ENCODE measurements around the gene RFT1.

The RFT1 gene

GRCh38 chr3:53161820-53162671 is 31.8 kb upstream of the RFT1 start:
- Histone ChIP-seq H3K27ac (ENCODE audit: low read depth, low read length, severe bottlenecking) (no peak overlapping the region), H3K4me3 (ENCODE audit: extremely low read depth, insufficient read depth, low read length, poor library complexity, severe bottlenecking) (peak overlapping the region; percentile 70), H3K9me3 (ENCODE audit: control insufficient read depth, low read length) (no peaks in the 10 kb centered on the region), H3K4me1 (ENCODE audit: control insufficient read depth, insufficient read depth, low read length, poor library complexity, severe bottlenecking) (peaks cover 23% of the 10 kb centered on the region), H3K36me3 (ENCODE audit: control insufficient read depth, insufficient read depth, low read length) (no peaks in the 10 kb centered on the region)
- WGBS, 2 experiments (ENCODE audit: insufficient coverage in 2 of 2) = 3 to 10% methylated on average over 18 to 26 of the region's 49 CpGs

DNA sequence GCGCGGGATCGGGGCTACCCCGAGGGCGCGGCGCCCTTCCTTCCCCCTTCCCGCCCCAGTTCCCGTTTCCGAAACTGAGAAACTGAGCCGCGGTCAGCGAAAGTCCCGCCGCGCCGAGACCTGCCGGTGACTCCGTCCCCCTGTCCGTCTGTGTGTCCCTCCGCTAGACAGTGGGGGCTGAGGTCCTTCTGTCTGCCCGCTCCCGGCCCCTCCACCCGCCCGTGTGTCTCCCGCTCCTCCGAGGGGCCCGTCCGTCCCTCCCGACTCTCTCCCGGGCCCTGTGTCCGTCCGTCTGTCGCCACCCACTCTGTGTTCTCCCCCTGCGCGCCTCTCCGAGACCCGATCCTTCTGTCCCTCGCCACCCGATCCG is 31.2 kb upstream of the RFT1 start:
- H3K4me1 ChIP-seq (ENCODE audit: control insufficient read depth, insufficient read depth, low read length, poor library complexity, severe bottlenecking) = peaks cover 17% of the 10 kb centered on the region
- H3K4me3 ChIP-seq (ENCODE audit: extremely low read depth, insufficient read depth, low read length, poor library complexity, severe bottlenecking) = peak overlapping the region; percentile 70
- H3K9me3 ChIP-seq (ENCODE audit: control insufficient read depth, low read length) = no peaks in the 10 kb centered on the region
- WGBS, 2 experiments (ENCODE audit: insufficient coverage in 2 of 2) = 0% methylated on average over 34 to 37 of the region's 41 CpGs
- H3K27ac ChIP-seq (ENCODE audit: low read depth, low read length, severe bottlenecking) = no peak overlapping the region
- H3K36me3 ChIP-seq (ENCODE audit: control insufficient read depth, insufficient read depth, low read length) = no peaks in the 10 kb centered on the region

DNA sequence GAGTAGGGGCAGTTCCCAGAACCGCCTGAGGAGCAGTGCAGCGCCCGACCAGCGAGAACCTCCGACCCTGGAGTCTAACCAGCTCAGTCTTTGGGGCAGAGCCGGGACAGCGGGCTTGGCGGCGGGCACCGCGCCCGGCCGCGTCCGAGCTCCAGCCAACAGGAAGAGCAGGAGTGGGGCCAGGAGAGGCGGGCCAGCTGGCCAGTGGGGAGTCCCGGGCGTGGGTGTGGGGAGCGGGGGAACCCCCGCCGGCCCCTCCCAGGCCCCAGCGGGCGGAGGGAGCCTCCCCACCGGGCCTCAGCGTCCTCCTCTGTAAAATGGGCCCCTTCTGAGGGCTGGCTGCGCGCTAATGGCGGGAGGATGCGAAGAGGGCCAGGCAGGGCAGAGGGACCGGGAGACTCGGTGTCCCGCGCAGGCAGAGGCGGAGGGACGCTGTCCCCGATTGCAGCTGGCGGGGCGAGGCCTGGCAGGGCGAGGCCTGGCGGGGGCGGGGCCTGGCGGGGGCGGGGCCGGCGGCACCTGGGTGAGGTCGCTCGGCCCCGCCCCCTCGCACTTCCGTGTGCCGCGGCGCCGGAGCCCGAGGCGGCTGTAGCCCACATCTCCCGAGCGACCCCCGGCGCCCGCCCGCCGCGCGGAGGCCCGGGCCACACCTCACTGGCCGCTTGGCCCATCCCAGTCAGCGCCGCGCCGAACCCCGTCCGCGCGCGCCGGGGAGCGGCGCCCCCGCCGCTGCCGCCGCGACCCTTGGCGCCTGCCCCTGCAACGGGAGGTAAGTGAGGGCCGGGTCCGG is 30.6 kb upstream of the RFT1 start, which contains the start of gene PRKCD:
PRKCD (plus strand) TSS at position 550 of the 790 bp plus-strand sequence. CDS start 17,214 bp downstream, outside the sequence.
- Histone ChIP-seq H3K4me3 (ENCODE audit: extremely low read depth, insufficient read depth, low read length, poor library complexity, severe bottlenecking) (peak within 1 kb of the TSS; percentile 70), H3K27ac (ENCODE audit: low read depth, low read length, severe bottlenecking) (no peak within 1 kb of the TSS), H3K4me1 (ENCODE audit: control insufficient read depth, insufficient read depth, low read length, poor library complexity, severe bottlenecking) (peaks cover 15% of the 10 kb centered on the region), H3K9me3 (ENCODE audit: control insufficient read depth, low read length) (no peaks in the 10 kb centered on the region), H3K36me3 (ENCODE audit: control insufficient read depth, insufficient read depth, low read length) (no peaks in the 10 kb centered on the region)
- WGBS, 2 experiments (ENCODE audit: insufficient coverage in 2 of 2) = 1% methylated on average over 38 to 62 of the region's 88 CpGs

- peaks cover 15% of the 10 kb centered on the region for H3K4me1 ChIP-seq (ENCODE audit: control insufficient read depth, insufficient read depth, low read length, poor library complexity, severe bottlenecking)
- H3K4me3 ChIP-seq (ENCODE audit: extremely low read depth, insufficient read depth, low read length, poor library complexity, severe bottlenecking) = peak overlapping the region; percentile 70
- no peak overlapping the region for H3K27ac ChIP-seq (ENCODE audit: low read depth, low read length, severe bottlenecking)
- 41% methylated on average over 3 to 4 of the region's 4 CpGs for WGBS, 2 experiments (ENCODE audit: insufficient coverage in 2 of 2)
- H3K9me3 ChIP-seq (ENCODE audit: control insufficient read depth, low read length) = no peaks in the 10 kb centered on the region
- H3K36me3 ChIP-seq (ENCODE audit: control insufficient read depth, insufficient read depth, low read length) = no peaks in the 10 kb centered on the region
Observed at GRCh38 chr3:53160061-53160659, 29.9 kb upstream of the RFT1 start.

DNA sequence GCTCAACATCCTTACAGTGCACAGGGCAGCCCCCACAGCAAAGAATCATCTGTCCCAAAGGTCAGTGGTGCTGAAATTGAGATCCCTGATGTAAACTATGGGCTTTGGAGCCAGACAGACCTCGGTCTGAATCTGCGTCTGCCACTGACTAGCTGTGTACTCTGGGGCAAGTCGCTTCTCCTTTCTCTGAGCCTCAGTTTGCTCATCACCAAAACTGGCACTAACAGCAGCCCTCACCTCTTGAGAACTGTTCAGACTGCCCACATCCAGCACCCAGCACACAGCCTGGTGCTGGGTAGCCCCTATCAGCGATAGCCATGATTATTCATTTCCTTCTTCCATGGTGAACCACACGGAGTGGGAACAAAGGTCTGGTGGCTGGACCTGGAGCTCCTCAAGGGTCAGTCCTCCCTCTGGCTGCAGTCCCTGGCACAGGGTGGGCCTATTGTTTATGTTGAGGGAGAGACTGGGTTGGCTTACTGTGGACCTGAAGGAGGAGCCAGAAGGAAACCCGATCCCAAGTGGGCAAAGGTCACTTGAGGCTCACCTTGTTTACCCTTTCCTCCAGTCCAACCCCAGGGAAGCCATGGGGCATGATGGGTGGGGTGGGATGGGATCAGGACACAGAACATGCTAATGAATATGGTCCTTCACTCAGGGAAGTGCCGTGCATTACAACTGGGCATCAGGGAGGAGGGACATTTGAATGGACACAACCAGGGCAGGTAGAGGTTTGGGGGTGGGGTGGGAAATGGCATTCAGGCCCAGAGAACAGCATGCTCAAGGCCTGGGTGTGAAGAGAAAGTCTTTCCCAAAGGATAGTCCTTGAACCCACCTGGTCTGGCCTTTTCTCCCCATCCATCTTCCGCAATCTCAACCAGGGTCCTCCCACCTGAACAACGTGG is 29.2 kb upstream of the RFT1 start:
- 77 to 79% methylated on average over 7 of the region's 9 CpGs for WGBS, 2 experiments (ENCODE audit: insufficient coverage in 2 of 2)
- Histone ChIP-seq H3K4me3 (ENCODE audit: extremely low read depth, insufficient read depth, low read length, poor library complexity, severe bottlenecking) (no peak overlapping the region), H3K9me3 (ENCODE audit: control insufficient read depth, low read length) (no peaks in the 10 kb centered on the region), H3K36me3 (ENCODE audit: control insufficient read depth, insufficient read depth, low read length) (no peaks in the 10 kb centered on the region), H3K4me1 (ENCODE audit: control insufficient read depth, insufficient read depth, low read length, poor library complexity, severe bottlenecking) (peaks cover 15% of the 10 kb centered on the region), H3K27ac (ENCODE audit: low read depth, low read length, severe bottlenecking) (no peak overlapping the region)

DNA sequence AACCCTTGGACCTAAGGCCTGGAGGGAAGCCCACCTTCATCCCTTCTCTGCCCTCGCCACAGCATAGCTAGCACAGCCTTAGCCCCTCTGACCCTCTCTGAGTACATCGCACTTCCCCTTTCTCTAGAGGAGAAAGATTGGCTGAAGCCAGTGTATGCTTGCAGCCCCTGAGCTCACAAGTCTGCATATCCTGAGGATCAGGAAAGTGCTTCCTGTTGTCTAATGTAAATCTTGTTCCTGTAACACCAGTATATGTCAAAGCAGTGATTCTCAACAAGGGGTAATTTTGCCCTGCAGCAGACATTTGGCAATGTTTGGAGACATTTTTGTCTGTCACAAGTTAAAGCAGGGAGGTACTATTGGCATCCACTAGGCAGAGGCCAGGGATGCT is 28.5 kb upstream of the RFT1 start:
- no peaks in the 10 kb centered on the region for H3K36me3 ChIP-seq (ENCODE audit: control insufficient read depth, insufficient read depth, low read length)
- H3K4me1 ChIP-seq (ENCODE audit: control insufficient read depth, insufficient read depth, low read length, poor library complexity, severe bottlenecking) = peaks cover 13% of the 10 kb centered on the region
- 83 to 100% methylated on average over 1 to 2 of the region's 2 CpGs for WGBS, 2 experiments (ENCODE audit: insufficient coverage in 2 of 2)
- no peak overlapping the region for H3K27ac ChIP-seq (ENCODE audit: low read depth, low read length, severe bottlenecking)
- H3K9me3 ChIP-seq (ENCODE audit: control insufficient read depth, low read length) = no peaks in the 10 kb centered on the region
- H3K4me3 ChIP-seq (ENCODE audit: extremely low read depth, insufficient read depth, low read length, poor library complexity, severe bottlenecking) = no peak overlapping the region

DNA sequence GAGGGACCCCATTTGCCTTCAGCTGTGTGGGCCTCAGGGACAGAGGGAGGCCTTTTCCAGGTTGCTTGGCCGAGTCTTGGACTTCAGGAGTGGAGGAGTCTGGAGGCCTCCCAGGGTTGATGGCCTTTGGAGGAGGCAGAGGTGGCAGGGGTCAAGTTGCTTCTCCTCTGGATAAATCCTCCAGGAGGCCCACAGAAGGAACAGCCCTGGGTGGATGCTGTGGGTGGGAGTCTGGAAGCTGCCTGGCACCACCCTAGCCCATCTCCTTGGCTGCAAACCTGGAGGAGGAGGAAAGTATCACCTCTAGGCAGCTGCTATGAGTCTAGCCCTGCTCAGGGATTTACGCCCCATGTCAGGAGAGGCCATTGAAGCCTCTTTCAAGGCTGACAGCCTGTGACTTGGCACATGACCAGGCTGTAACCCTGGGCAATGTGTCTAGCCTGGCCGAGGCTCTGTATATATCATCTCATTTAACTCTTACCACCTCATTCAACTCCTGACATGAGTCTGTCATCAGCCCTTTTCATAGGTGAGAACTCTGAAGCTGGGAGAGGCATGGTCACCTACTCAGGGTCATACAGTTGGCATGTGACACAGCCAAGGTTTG is 27.8 kb upstream of the RFT1 start:
- H3K4me3 ChIP-seq (ENCODE audit: extremely low read depth, insufficient read depth, low read length, poor library complexity, severe bottlenecking) = no peak overlapping the region
- no peaks in the 10 kb centered on the region for H3K9me3 ChIP-seq (ENCODE audit: control insufficient read depth, low read length)
- no peak overlapping the region for H3K27ac ChIP-seq (ENCODE audit: low read depth, low read length, severe bottlenecking)
- WGBS, 2 experiments (ENCODE audit: insufficient coverage in 2 of 2) = 90 to 94% methylated on average over 2 to 3 of the region's 3 CpGs
- H3K36me3 ChIP-seq (ENCODE audit: control insufficient read depth, insufficient read depth, low read length) = no peaks in the 10 kb centered on the region
- peaks cover 7% of the 10 kb centered on the region for H3K4me1 ChIP-seq (ENCODE audit: control insufficient read depth, insufficient read depth, low read length, poor library complexity, severe bottlenecking)

DNA sequence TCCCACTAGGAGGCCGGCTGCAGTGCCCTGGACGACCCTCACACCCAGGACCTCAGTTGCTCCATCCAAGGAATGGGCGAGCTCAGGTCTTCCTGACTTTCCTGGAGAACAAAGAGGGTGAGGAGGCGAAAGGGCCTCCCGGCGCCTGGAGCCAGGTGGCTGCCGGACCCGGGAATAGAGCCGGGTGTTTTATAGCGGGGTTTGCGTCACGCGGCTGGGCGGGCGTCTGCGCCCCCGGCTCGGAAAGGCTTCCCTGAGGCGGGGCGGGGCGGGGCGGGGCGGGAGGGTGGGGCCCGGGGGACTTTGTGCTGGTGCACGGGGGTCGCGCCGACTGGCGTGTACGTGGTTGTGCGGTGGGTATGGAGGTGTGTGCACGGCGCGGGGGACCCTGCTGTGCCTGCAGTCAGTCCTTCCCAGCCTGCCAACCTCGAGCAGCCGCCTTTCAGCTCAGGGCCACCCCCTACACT is 26.2 kb upstream of the RFT1 start:
- WGBS, 2 experiments (ENCODE audit: insufficient coverage in 2 of 2) = 91 to 94% methylated on average over 12 to 13 of the region's 36 CpGs
- Histone ChIP-seq H3K9me3 (ENCODE audit: control insufficient read depth, low read length) (no peaks in the 10 kb centered on the region), H3K4me3 (ENCODE audit: extremely low read depth, insufficient read depth, low read length, poor library complexity, severe bottlenecking) (no peak overlapping the region)

DNA sequence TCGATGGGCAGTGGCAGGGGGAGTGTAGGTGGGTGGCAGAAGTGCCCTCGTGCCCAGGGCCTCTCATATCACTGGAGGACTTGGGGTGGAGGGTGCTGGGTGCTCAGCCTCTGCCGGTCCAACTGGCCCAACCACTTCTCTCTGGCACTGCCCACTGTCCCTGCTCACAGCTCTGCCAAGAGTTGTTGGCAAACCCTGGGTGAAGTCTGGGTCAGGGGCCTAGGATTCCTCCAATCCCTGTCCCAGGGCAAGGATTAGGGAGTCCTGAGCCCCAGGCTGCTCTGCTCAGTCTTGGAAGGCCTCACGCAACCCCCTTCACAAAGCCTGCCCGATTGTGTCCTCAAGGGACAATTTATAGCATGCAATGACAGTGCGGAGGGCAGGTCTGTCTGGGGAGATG is 25.5 kb upstream of the RFT1 start:
- Histone ChIP-seq H3K36me3 (ENCODE audit: control insufficient read depth, insufficient read depth, low read length) (no peaks in the 10 kb centered on the region), H3K9me3 (ENCODE audit: control insufficient read depth, low read length) (no peaks in the 10 kb centered on the region), H3K4me3 (ENCODE audit: extremely low read depth, insufficient read depth, low read length, poor library complexity, severe bottlenecking) (no peak overlapping the region), H3K4me1 (ENCODE audit: control insufficient read depth, insufficient read depth, low read length, poor library complexity, severe bottlenecking) (no peaks in the 10 kb centered on the region), H3K27ac (ENCODE audit: low read depth, low read length, severe bottlenecking) (no peak overlapping the region)
- 84 to 91% methylated on average over 2 to 4 of the region's 6 CpGs for WGBS, 2 experiments (ENCODE audit: insufficient coverage in 2 of 2)

More for the DNA sequence above, 26.2 kb upstream of the RFT1 start:
- no peaks in the 10 kb centered on the region for H3K36me3 ChIP-seq (ENCODE audit: control insufficient read depth, insufficient read depth, low read length)
- H3K4me1 ChIP-seq (ENCODE audit: control insufficient read depth, insufficient read depth, low read length, poor library complexity, severe bottlenecking) = no peaks in the 10 kb centered on the region
- no peak overlapping the region for H3K27ac ChIP-seq (ENCODE audit: low read depth, low read length, severe bottlenecking)

Data from mesodermal cell (in vitro differentiated cells).